DND-41 (cell line): ENCODE results near the gene RXFP4.

ENCODE experiments used
- EZH2 ChIP-seq: IDR thresholded peaks from 3 replicates; pipeline ENCODE4 v1.6.1; 2012; ENCODE audit warnings: borderline replicate concordance, low read depth, mild to moderate bottlenecking, moderate library complexity, low read length, inconsistent platforms; ENCODE audit not compliant: severe bottlenecking
- TF ChIP-seq, protein P1 (sequence below): IDR thresholded peaks from 2 replicates; pipeline ENCODE4 v1.5.1; 2012; ENCODE audit warnings: borderline replicate concordance, low read length, moderate library complexity, mild to moderate bottlenecking; ENCODE audit not compliant: poor library complexity, severe bottlenecking; ENCODE audit errors: extremely low read depth

DNA sequence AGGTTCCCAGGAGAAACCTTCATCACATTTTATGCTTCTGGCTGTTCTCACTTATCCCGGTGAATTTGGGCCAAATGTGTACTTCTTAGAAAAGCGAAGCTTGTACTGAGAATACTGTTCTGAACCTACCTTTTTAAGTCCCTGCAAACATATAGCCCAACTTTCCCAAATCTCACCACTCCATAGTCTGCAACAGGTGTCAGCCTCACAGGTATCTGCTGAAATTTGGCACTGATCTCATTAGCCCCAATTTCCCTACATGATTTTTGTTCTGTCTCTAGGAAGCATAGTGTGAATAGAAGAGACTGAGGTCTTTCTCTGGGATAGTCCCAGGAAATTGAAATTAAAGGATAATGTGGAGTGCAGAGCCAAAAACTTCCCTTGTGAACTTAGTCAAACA, 41.8 kb upstream of the RXFP4 start:
- TF ChIP-seq, protein P1, sequence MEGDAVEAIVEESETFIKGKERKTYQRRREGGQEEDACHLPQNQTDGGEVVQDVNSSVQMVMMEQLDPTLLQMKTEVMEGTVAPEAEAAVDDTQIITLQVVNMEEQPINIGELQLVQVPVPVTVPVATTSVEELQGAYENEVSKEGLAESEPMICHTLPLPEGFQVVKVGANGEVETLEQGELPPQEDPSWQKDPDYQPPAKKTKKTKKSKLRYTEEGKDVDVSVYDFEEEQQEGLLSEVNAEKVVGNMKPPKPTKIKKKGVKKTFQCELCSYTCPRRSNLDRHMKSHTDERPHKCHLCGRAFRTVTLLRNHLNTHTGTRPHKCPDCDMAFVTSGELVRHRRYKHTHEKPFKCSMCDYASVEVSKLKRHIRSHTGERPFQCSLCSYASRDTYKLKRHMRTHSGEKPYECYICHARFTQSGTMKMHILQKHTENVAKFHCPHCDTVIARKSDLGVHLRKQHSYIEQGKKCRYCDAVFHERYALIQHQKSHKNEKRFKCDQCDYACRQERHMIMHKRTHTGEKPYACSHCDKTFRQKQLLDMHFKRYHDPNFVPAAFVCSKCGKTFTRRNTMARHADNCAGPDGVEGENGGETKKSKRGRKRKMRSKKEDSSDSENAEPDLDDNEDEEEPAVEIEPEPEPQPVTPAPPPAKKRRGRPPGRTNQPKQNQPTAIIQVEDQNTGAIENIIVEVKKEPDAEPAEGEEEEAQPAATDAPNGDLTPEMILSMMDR, result no peak
- no peak for TF ChIP-seq EZH2
